ACC112 (cell line): Measurements from ENCODE around the gene DLAT.

Experiments
- H2AFZ ChIP-seq: fragments of 200-600 bp; sonication (generic); one replicate; pipeline ENCODE4 v1.6.0; 2017; ENCODE audit warnings: antibody characterized with exemption, low read length; ENCODE audit not compliant: unreplicated experiment
- H3K27ac ChIP-seq: fragments of 200-600 bp; sonication (generic); 2 replicates; pipeline ENCODE4 v1.5.1; 2014; ENCODE audit warnings: low read depth, mild to moderate bottlenecking, antibody characterized with exemption, low read length, moderate library complexity
- H3K27me3 ChIP-seq: fragments of 200-600 bp; sonication (generic); 2 replicates; pipeline ENCODE4 v1.6.1; 2014; ENCODE audit warnings: mild to moderate bottlenecking, antibody characterized with exemption, low read length, moderate library complexity, mixed read lengths; ENCODE audit not compliant: insufficient read depth
- H3K36me3 ChIP-seq: fragments of 200-600 bp; sonication (generic); 2 replicates; pipeline ENCODE4 v1.6.1; 2016; ENCODE audit warnings: mild to moderate bottlenecking, antibody characterized with exemption, low read length, moderate library complexity, mixed read lengths; ENCODE audit not compliant: insufficient read depth
- H3K4me1 ChIP-seq: fragments of 200-600 bp; sonication (generic); one replicate; pipeline ENCODE4 v1.6.1; 2016; ENCODE audit warnings: low read length, mixed read lengths; ENCODE audit not compliant: insufficient read depth, unreplicated experiment, control insufficient read depth
- H3K4me3 ChIP-seq: fragments of 200-600 bp; sonication (generic); 2 replicates; pipeline ENCODE4 v1.5.1; 2014; ENCODE audit warnings: mild to moderate bottlenecking, low read depth, low read length
- H3K79me2 ChIP-seq: fragments of 200-600 bp; sonication (generic); one replicate; pipeline ENCODE4 v1.6.0; 2016; ENCODE audit warnings: low read length; ENCODE audit not compliant: control insufficient read depth, unreplicated experiment, insufficient read depth

Gene DLAT

DNA sequence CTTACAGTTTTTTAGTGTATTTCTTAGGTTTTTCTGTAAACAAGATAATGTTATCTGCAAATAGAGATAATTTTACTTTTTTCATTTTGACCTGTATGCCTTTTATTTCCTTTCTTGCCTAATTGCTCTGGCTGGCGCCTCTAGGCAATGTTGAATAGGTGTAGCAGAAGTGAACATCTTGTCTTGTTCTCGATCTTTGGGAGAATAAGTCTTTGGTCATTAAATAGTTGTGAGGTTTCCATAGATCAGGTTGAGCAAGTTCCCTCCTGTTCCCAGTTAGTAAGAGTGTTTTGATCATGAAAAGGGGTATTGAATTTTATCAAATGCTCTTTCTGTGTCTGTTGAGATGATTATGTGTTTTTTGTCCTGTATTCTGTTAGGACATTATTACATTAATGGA is 24.6 kb downstream of the DLAT start:
- peaks cover 8% of the 10 kb centered on the region for H3K79me2 ChIP-seq
- H3K27me3 ChIP-seq: no peaks in the 10 kb centered on the region
- H3K4me3 ChIP-seq: no peak overlapping the region
- H3K4me1 ChIP-seq: peaks cover 11% of the 10 kb centered on the region
- H2AFZ ChIP-seq: no peak overlapping the region
- H3K27ac ChIP-seq: no peak overlapping the region
- H3K36me3 ChIP-seq: peaks cover 33% of the 10 kb centered on the region

- H3K27me3 ChIP-seq: no peaks in the 10 kb centered on the region
- no peak overlapping the region for H3K27ac ChIP-seq
- H3K79me2 ChIP-seq: peaks cover 8% of the 10 kb centered on the region
- H2AFZ ChIP-seq: no peak overlapping the region
- no peak overlapping the region for H3K4me3 ChIP-seq
- peaks cover 26% of the 10 kb centered on the region for H3K36me3 ChIP-seq
- peaks cover 11% of the 10 kb centered on the region for H3K4me1 ChIP-seq
These were observed 25.5 kb downstream of the DLAT start for GRCh38 chr11:112050721-112051120.

GRCh38 chr11:112051768-112052167 is 26.6 kb downstream of the DLAT start:
- H2AFZ ChIP-seq: no peak overlapping the region
- H3K36me3 ChIP-seq: peaks cover 28% of the 10 kb centered on the region
- H3K4me1 ChIP-seq: peaks cover 11% of the 10 kb centered on the region
- H3K27me3 ChIP-seq: no peaks in the 10 kb centered on the region
- no peak overlapping the region for H3K27ac ChIP-seq
- no peak overlapping the region for H3K4me3 ChIP-seq
- peaks cover 8% of the 10 kb centered on the region for H3K79me2 ChIP-seq

DNA sequence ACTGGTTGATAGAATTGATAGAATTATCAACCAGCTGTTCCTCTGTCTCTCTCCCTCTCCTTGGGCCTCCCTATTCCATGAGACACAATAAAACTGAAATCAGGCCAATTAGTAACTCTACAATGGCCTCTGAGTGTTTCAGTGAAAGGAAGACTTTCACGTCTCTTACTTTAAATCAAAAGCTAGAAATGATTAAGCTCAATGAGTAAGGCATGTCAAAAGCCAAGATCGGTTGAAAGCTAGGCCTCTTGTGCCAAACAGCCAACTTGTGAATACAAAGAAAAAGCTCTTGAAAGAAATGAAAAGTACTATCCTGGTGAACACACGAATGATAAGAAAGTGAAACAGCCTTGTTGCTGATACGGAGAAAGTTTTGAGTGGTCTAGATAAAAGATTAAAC is 32.0 kb downstream of the DLAT start:
- Histone ChIP-seq H3K4me1 (no peaks in the 10 kb centered on the region), H3K27ac (no peak overlapping the region), H3K4me3 (no peak overlapping the region), H3K27me3 (no peaks in the 10 kb centered on the region), H3K79me2 (no peaks in the 10 kb centered on the region), H3K36me3 (peaks cover 21% of the 10 kb centered on the region), H2AFZ (no peak overlapping the region)

GRCh38 chr11:112058103-112058502 is 32.9 kb downstream of the DLAT start:
- Histone ChIP-seq H3K36me3 (peaks cover 30% of the 10 kb centered on the region), H2AFZ (no peak overlapping the region), H3K79me2 (no peaks in the 10 kb centered on the region), H3K27me3 (no peaks in the 10 kb centered on the region), H3K27ac (no peak overlapping the region), H3K4me1 (no peaks in the 10 kb centered on the region), H3K4me3 (no peak overlapping the region)

GRCh38 chr11:112062923-112063322 is 37.7 kb downstream of the DLAT start:
- H3K27me3 ChIP-seq: no peaks in the 10 kb centered on the region

DNA sequence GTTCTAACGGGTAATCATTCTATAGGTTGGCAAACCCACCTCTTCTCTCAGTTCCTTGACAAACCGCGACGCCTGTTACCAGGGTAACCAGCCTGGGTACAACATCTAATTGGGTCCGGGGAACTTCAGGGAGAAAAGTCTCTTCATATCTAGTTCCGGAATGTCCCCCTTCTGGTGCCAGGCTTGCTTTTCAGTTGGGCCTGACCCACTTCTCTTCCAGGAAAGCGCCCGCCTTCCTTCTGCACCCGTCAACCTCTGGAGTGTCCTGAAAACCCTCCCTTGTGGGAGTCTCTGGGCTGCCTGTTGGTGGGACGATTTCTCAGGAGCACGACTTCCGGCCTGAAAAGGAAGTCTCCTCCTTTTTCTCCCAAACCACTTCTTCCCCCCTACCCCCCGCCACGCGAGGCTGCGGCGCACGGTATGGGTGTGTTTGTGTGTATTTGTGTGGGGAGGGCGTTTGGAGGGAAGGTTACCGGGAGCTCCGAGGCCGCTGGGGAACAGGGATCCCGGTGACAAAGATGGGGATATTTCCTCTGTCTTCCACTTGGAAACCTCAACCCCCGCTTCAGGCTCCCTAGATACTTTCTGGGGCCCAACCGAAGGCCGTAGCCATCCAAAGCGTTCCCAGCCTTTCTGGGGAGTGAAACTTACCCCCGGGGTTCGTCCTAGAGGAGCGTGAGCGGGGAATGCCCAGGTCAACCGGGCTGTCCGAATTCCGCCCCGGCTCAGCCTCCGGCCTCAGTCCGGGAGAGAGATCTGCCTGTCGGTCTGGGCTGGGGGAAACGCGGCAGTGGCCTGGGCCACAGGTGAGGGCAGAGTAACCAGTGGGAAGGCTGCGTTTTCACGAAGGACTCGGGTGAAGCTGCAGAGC is 49.0 kb downstream of the DLAT start, which contains the start of the genes NKAPD1 and PIH1D2:
Gene NKAPD1, plus strand, starts transcription at position 359 of the 871 bp plus-strand sequence. CDS start 1,276 bp downstream, outside the sequence.
Gene PIH1D2, minus strand, starts transcription at position 77 of the 871 bp plus-strand sequence. CDS start 843 bp downstream, outside the sequence.
- Histone ChIP-seq H3K4me3 (peak within 1 kb of the TSS; percentile 100), H3K27me3 (no peaks in the 10 kb centered on the region), H2AFZ (peak within 1 kb of the TSS; percentile 98), H3K27ac (peak within 1 kb of the TSS; percentile 88), H3K4me1 (peaks cover 17% of the 10 kb centered on the region), H3K36me3 (peaks cover 3% of the 10 kb centered on the region; the same call in 1 of the 2 replicates), H3K79me2 (peaks cover 21% of the 10 kb centered on the region)

More at GRCh38 chr11:112062923-112063322, 37.7 kb downstream of the DLAT start:
- H3K79me2 ChIP-seq: no peaks in the 10 kb centered on the region
- no peak overlapping the region for H2AFZ ChIP-seq
- peaks cover 16% of the 10 kb centered on the region for H3K36me3 ChIP-seq
- H3K4me3 ChIP-seq: no peak overlapping the region
- no peaks in the 10 kb centered on the region for H3K4me1 ChIP-seq
- H3K27ac ChIP-seq: no peak overlapping the region

DNA sequence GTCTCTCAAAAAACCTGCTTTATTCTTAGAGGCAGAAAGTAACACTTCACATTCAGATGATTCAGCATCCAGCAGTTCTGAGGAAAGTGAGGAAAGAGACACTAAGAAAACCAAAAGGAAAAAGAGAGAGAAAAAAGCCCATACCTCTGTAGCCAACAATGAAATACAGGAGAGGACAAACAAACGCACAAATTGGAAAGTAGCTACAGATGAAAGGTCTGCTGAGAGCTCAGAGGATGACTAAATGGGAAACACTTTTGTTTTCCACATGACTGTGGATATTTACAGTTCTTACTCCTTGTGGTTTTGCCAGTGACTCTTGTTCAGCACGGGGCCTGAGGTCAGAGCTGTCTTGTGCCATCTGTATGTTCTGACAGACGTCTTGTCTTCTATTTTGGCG is 57.5 kb downstream of the DLAT start:
- H2AFZ ChIP-seq: no peak overlapping the region
- no peaks in the 10 kb centered on the region for H3K27me3 ChIP-seq
- peaks cover 35% of the 10 kb centered on the region for H3K79me2 ChIP-seq
- H3K4me3 ChIP-seq: no peak overlapping the region
- H3K27ac ChIP-seq: peak overlapping the region; percentile 94
- peaks cover 33% of the 10 kb centered on the region for H3K36me3 ChIP-seq
- H3K4me1 ChIP-seq: peaks cover 14% of the 10 kb centered on the region

GRCh38 chr11:112085822-112086421 is 60.7 kb downstream of the DLAT start:
- Histone ChIP-seq H2AFZ (peak overlapping the region; percentile 74), H3K36me3 (peaks cover 38% of the 10 kb centered on the region), H3K27me3 (no peaks in the 10 kb centered on the region), H3K4me3 (peak overlapping the region; percentile 98), H3K79me2 (peaks cover 55% of the 10 kb centered on the region), H3K27ac (peak overlapping the region; percentile 40; the same call in 1 of the 2 replicates), H3K4me1 (peaks cover 23% of the 10 kb centered on the region)

- Histone ChIP-seq H3K27me3 (no peaks in the 10 kb centered on the region), H3K27ac (peak within 1 kb of the TSS; percentile 47; the same call in 1 of the 2 replicates), H3K4me1 (peaks cover 23% of the 10 kb centered on the region), H3K4me3 (peak within 1 kb of the TSS; percentile 98), H3K36me3 (peaks cover 38% of the 10 kb centered on the region), H3K79me2 (peaks cover 55% of the 10 kb centered on the region), H2AFZ (peak within 1 kb of the TSS; percentile 87)
These were observed 61.4 kb downstream of the DLAT start, which contains the start of the genes SDHD and TIMM8B for GRCh38 chr11:112086422-112087191. Gene SDHD, plus strand, starts transcription at chr11:112086873. Its CDS starts 35 bp downstream, at chr11:112086908. Gene TIMM8B, minus strand, starts transcription at chr11:112086756. Its CDS starts 33 bp downstream, at chr11:112086723.
